Coronary artery (tissue), 2 donors: ENCODE results near the gene RAET1G.
"Not testable (repeated sequence)": the region's sequence is repeated elsewhere in the genome, so short reads cannot be mapped to it uniquely, and the experiment has no call there.

ENCODE experiments used
- DNase-seq: peaks from one replicate; pipeline ENCODE4 v3.0.0-alpha.2; 2017; ENCODE audit warnings: low spot score
- H3K27ac ChIP-seq, 2 donors: fragments of 200-600 bp; sonication (generic); one replicate each; pipeline ENCODE4 v1.5.1; 2016 to 2019
- H3K4me3 ChIP-seq: fragments of 200-600 bp; sonication (generic); 2 replicates; pipeline ENCODE4 v1.5.1; 2016; ENCODE audit warnings: mild to moderate bottlenecking, moderate library complexity
- CTCF ChIP-seq: fragments of 200-600 bp; sonication (generic); IDR thresholded peaks from one replicate; pipeline ENCODE4 v1.5.1; 2019; ENCODE audit warnings: antibody characterized with exemption

The RAET1G gene, protein sequence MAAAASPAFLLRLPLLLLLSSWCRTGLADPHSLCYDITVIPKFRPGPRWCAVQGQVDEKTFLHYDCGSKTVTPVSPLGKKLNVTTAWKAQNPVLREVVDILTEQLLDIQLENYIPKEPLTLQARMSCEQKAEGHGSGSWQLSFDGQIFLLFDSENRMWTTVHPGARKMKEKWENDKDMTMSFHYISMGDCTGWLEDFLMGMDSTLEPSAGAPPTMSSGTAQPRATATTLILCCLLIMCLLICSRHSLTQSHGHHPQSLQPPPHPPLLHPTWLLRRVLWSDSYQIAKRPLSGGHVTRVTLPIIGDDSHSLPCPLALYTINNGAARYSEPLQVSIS

DNA sequence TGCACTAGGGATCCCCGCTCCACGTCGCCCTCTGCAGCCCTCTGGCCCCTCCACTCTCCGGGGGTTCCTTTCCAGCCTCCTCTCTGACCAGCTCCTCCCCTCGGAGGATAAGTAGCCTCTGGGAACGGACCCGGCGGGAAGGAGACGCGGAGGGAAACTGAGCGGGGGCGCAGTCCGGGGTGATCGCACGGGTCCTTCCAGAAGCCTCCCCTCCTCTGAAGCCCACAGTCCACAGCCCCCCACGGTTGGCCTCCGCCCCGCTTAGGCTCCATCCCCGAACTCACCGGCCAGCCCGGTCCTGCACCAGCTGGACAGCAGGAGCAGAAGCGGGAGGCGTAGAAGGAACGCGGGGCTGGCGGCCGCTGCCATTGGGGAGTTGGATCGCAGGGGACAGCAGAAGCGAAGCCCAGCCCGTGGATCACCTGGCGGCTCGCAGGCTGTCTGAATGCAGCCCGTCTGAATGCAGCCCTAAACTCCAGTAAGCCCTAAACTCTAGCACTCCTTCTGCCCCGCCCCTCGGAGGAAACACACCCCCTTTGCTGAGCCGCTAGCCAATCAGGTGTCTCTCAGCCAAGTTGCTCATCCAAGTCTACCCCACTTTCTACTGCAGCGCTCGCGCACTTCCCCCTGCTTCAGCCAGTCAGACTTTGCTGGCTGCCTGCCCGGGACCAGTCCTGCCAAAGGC is at the start of gene RAET1G:
RAET1G (minus strand) TSS at position 480 of the 685 bp plus-strand sequence; CDS start at position 369, 111 bp downstream.
- peak within 1 kb of the TSS; percentile 78 for H3K4me3 ChIP-seq

GRCh38 chr6:149969635-149970034 is 46.7 kb upstream of the RAET1G start:
- Histone ChIP-seq H3K27ac (no peak overlapping the region), H3K4me3 (no peak overlapping the region)
- DNase-seq: no peak
- TF ChIP-seq CTCF: no peak

More for the DNA sequence above, at the start of gene RAET1G:
- peak within 1 kb of the TSS in 1 of 2 donors; percentile 17 for H3K27ac ChIP-seq
- TF ChIP-seq CTCF: no peak
- DNase-seq: peak; percentile 92

DNA sequence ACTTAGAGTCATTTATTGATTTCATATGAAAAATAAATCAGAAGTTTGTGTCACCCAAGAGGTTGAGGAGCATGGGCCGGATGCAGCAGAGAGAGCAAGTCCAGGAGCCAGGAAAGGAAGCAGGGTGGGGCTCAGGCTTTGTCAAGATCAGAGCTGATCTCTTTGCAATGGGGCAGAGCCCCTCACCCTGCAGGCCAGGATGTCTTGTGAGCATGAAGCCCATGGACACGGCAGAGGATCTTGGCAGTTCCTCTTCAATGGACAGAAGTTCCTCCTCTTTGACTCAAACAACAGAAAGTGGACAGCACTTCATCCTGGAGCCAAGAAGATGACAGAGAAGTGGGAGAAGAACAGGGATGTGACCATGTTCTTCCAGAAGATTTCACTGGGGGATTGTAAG is 46.0 kb upstream of the RAET1G start:
- not testable (repeated sequence) for H3K4me3 ChIP-seq, H3K27ac ChIP-seq, DNase-seq

- not testable (repeated sequence) for DNase-seq, H3K4me3 ChIP-seq, H3K27ac ChIP-seq
These were observed 45.1 kb upstream of the RAET1G start for GRCh38 chr6:149967999-149968398.

DNA sequence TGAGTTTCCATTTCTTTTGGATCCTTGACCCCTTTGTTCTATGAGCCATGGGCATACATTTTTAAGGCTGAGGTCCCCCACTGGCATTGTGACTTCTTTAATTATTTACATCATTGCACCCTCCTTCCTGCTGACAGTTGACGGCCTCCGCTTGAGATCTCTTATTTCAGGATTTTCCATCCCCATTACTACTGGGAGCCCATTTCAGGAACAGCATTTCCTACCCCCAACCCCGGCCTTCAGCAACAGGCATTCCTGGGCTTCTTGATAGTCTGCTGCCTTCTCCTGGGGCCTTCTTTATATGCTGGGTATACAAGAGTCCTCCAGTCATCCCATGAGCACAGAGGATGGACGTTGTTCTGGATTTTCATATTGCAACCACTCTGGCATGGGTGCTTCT is 44.7 kb upstream of the RAET1G start:
- H3K4me3 ChIP-seq: no peak overlapping the region
- TF ChIP-seq CTCF: no peak
- no peak overlapping the region for H3K27ac ChIP-seq
- peak; percentile 4 for DNase-seq

DNA sequence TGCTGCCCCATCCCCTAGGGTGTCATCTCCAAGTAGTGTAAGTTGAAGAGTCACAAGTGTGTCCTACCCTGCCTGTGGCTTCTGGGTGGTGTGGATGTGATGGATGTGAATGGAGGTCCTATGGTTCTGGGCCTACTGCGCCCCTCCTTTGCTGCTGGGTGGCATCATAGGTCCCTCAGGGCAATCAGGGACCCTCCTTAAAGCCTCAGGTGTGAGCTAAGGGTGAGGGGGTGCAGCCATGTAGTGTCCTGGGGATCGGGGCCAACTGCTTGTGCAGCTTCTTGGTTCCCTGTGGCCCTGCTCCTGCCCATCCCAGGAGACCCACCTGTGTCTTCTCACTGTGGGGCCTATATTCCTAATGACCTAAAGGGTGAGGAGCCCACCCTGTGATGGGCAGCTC is 43.4 kb upstream of the RAET1G start:
- DNase-seq: peak; percentile 46
- H3K27ac ChIP-seq: not testable (repeated sequence)

GRCh38 chr6:149965194-149966020 is 42.5 kb upstream of the RAET1G start:
- no peak for TF ChIP-seq CTCF
- peak; percentile 72 for DNase-seq
- peak overlapping the region; percentile 68 for H3K4me3 ChIP-seq
- no peak overlapping the region for H3K27ac ChIP-seq

More for the DNA sequence above, 43.4 kb upstream of the RAET1G start:
- not testable (repeated sequence) for H3K4me3 ChIP-seq

DNA sequence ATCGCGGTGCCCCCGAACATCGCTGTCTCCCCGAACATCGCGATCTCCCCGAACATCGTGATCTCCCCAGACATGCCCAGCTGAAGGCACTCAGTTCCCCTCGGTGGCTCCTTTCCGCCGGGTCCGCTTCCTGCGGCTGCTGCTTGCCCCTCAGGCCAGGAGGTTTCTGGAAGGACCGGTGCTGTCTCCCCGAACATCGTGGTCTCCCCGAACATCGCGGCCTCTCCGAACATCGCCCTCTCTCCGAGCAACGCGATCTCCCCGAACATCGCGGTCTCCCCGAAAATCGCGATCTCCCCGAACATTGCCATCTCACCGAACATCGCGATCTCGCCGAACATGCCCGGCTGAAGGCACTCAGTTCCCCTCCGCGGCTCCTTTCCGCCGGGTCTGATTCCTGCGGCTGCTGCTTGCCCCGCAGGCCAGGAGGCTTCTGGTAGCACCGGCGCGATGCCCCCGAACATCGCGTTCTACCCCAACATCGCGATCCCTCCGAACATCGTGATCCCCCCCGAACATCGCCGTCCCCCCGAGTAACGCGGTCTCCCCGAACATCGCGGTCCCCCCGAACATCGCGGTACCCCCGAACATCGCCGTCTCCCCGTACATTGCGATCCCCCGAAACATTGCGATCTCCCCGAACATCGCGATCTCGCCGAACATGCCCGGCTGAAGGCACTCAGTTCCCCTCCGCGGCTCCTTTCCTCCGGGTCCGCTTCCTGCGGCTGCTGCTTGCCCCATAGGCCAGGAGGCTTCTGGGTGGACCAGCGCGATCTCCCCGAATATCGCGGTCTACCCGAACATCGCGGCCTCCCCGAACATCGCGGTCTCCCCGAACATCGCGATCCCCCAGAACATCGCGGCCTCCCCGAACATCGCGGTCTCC is 41.6 kb upstream of the RAET1G start:
- Histone ChIP-seq H3K27ac (no peak overlapping the region), H3K4me3 (peak overlapping the region; percentile 68)
- TF ChIP-seq CTCF: no peak
- DNase-seq: peak; percentile 69
